ENCODE measurements around the gene HHIPL1. TPM values are rescaled to one million over a fixed set of nuclear protein-coding genes. Genes with fewer than 3 reads are reported as not detected.
A peak's percentile ranks its signal among the peaks of the same experiment; 100 is the strongest.

The HHIPL1 gene
- total RNA-seq, 2 experiments from 2014 or later: 0.25 to 0.72 TPM

- H3K9me2 ChIP-seq (ENCODE audit: insufficient read depth, low read length): no peaks in the 10 kb centered on the region
- CTCF ChIA-PET (ENCODE audit: unreplicated experiment): interaction anchor here (0.5 to 0.7 kb wide), 2 partner anchors 16 to 36 kb away, joined by 4 read pairs; no protein-coding TSS in a partner anchor
- H3K4me3 ChIP-seq (ENCODE audit: low read depth, low read length, poor library complexity, severe bottlenecking): peak overlapping the region; percentile 75
- no peaks in the 10 kb centered on the region for H3K9me3 ChIP-seq (ENCODE audit: low read length)
- TF ChIP-seq CTCF (conservative IDR thresholded peaks at IDR 0.05; ENCODE audit: low read length) (no peak), EZH2phosphoT487 (IDR thresholded peaks at IDR 0.05; ENCODE audit: borderline replicate concordance, low read depth, low read length) (no peak)
- no peaks in the 10 kb centered on the region for H4K20me1 ChIP-seq (ENCODE audit: insufficient read depth, low read length)
- peak overlapping the region; percentile 32 for H3K27ac ChIP-seq (ENCODE audit: low read depth, low read length, poor library complexity, severe bottlenecking)
- H3K4me2 ChIP-seq (ENCODE audit: low read length): peak overlapping the region; percentile 88
- H3K4me1 ChIP-seq (ENCODE audit: insufficient read depth, low read length, poor library complexity, severe bottlenecking): peaks cover 42% of the 10 kb centered on the region
- H3K36me3 ChIP-seq (ENCODE audit: insufficient read depth, low read length): no peaks in the 10 kb centered on the region
- no peaks in the 10 kb centered on the region for H3K79me2 ChIP-seq (ENCODE audit: insufficient read depth, low read depth, low read length)
- H2AFZ ChIP-seq (ENCODE audit: low read length): no peak overlapping the region
- DNase-seq (ENCODE audit: low spot score): peak; percentile 62
- intact Hi-C loops (cut with micrococcal nuclease; ENCODE audit: unreplicated experiment): loop anchor here (1.0 to 5.0 kb wide), 3 partner anchors 20 to 383 kb away; partner anchors contain the start of genes CCDC85C and EVL
- BruUV-seq (replicated peaks): no TSS peak
- POLR2A ChIA-PET: interaction anchor here (0.7 to 1.3 kb wide), 8 partner anchors 12 to 203 kb away, joined by 3 to 5 read pairs (median 3); partner anchors contain the start of gene CCNK
These were observed 39.5 kb downstream of the HHIPL1 start for GRCh38 chr14:99684410-99684934.

GRCh38 chr14:99685151-99685591 is 40.2 kb downstream of the HHIPL1 start:
- TF ChIP-seq CTCF (conservative IDR thresholded peaks at IDR 0.05; ENCODE audit: low read length) (no peak), EZH2phosphoT487 (IDR thresholded peaks at IDR 0.05; ENCODE audit: borderline replicate concordance, low read depth, low read length) (no peak)
- peak; percentile 37 for DNase-seq (ENCODE audit: low spot score)
- H3K27ac ChIP-seq (ENCODE audit: low read depth, low read length, poor library complexity, severe bottlenecking): peak overlapping the region; percentile 85
- H3K4me2 ChIP-seq (ENCODE audit: low read length): peak overlapping the region; percentile 88
- no TSS peak for BruUV-seq (replicated peaks)
- ChIA-PET CTCF (ENCODE audit: unreplicated experiment) (no interaction called here), POLR2A (interaction anchor here (0.6 to 1.0 kb wide), 3 partner anchors 79 to 611 kb away, joined by 3 to 5 read pairs (median 3); no protein-coding TSS in a partner anchor)
- no peaks in the 10 kb centered on the region for H3K9me3 ChIP-seq (ENCODE audit: low read length)
- peaks cover 42% of the 10 kb centered on the region for H3K4me1 ChIP-seq (ENCODE audit: insufficient read depth, low read length, poor library complexity, severe bottlenecking)
- peak overlapping the region; percentile 75 for H3K4me3 ChIP-seq (ENCODE audit: low read depth, low read length, poor library complexity, severe bottlenecking)
- no peak overlapping the region for H2AFZ ChIP-seq (ENCODE audit: low read length)
- H3K9me2 ChIP-seq (ENCODE audit: insufficient read depth, low read length): no peaks in the 10 kb centered on the region
- H4K20me1 ChIP-seq (ENCODE audit: insufficient read depth, low read length): no peaks in the 10 kb centered on the region
- intact Hi-C loops (cut with micrococcal nuclease; ENCODE audit: unreplicated experiment): loop anchor here (2.0 to 5.0 kb wide), 3 partner anchors 20 to 258 kb away; partner anchors contain the start of gene EML1
- no peaks in the 10 kb centered on the region for H3K36me3 ChIP-seq (ENCODE audit: insufficient read depth, low read length)
- no peaks in the 10 kb centered on the region for H3K79me2 ChIP-seq (ENCODE audit: insufficient read depth, low read depth, low read length)

GRCh38 chr14:99685596-99685995 is 40.7 kb downstream of the HHIPL1 start:
- Histone ChIP-seq H3K79me2 (ENCODE audit: insufficient read depth, low read depth, low read length) (no peaks in the 10 kb centered on the region), H3K9me2 (ENCODE audit: insufficient read depth, low read length) (no peaks in the 10 kb centered on the region), H3K4me3 (ENCODE audit: low read depth, low read length, poor library complexity, severe bottlenecking) (peak overlapping the region; percentile 41), H3K9me3 (ENCODE audit: low read length) (no peaks in the 10 kb centered on the region), H3K27ac (ENCODE audit: low read depth, low read length, poor library complexity, severe bottlenecking) (peak overlapping the region; percentile 85), H3K4me1 (ENCODE audit: insufficient read depth, low read length, poor library complexity, severe bottlenecking) (peaks cover 42% of the 10 kb centered on the region), H4K20me1 (ENCODE audit: insufficient read depth, low read length) (no peaks in the 10 kb centered on the region), H3K36me3 (ENCODE audit: insufficient read depth, low read length) (no peaks in the 10 kb centered on the region), H3K4me2 (ENCODE audit: low read length) (peak overlapping the region; percentile 88), H2AFZ (ENCODE audit: low read length) (peak overlapping the region; percentile 1; the same call in 1 of the 2 replicates)
- TF ChIP-seq CTCF (conservative IDR thresholded peaks at IDR 0.05; ENCODE audit: low read length) (no peak), EZH2phosphoT487 (IDR thresholded peaks at IDR 0.05; ENCODE audit: borderline replicate concordance, low read depth, low read length) (no peak)
- POLR2A ChIA-PET: interaction anchor here (1.0 kb wide), 1 partner anchor 191 kb away, joined by 5 read pairs; no protein-coding TSS in a partner anchor
- intact Hi-C loops (cut with micrococcal nuclease; ENCODE audit: unreplicated experiment): loop anchor here (2.0 to 5.0 kb wide), 3 partner anchors 21 to 258 kb away; partner anchors contain the start of gene EML1
- CTCF ChIA-PET (ENCODE audit: unreplicated experiment): no interaction called here
- DNase-seq (ENCODE audit: low spot score): no peak
- BruUV-seq (replicated peaks): no TSS peak
